ENCODE data around the gene PMFBP1.

GRCh38 chr16:72179204-72179970 is 7.4 kb upstream of the PMFBP1 start:
- no peak for TF ChIP-seq SUZ12 (IDR thresholded peaks at IDR 0.05; ENCODE audit: extremely low read depth, insufficient read depth, insufficient read length)
- no peak for TF ChIP-seq YY1 (IDR thresholded peaks at IDR 0.05; ENCODE audit: insufficient read depth, insufficient read length)

Measured in NT2/D1 (cell line).